ENCODE data around the gene SHC3. TPM values are rescaled to one million over a fixed set of nuclear protein-coding genes. Genes with fewer than 3 reads are reported as not detected.
A peak's percentile ranks its signal among the peaks of the same experiment; 100 is the strongest.

The SHC3 gene
- total RNA-seq, 8 experiments from 2014 or later, result 4.6 to 40.7 (median 10.7) TPM

DNA sequence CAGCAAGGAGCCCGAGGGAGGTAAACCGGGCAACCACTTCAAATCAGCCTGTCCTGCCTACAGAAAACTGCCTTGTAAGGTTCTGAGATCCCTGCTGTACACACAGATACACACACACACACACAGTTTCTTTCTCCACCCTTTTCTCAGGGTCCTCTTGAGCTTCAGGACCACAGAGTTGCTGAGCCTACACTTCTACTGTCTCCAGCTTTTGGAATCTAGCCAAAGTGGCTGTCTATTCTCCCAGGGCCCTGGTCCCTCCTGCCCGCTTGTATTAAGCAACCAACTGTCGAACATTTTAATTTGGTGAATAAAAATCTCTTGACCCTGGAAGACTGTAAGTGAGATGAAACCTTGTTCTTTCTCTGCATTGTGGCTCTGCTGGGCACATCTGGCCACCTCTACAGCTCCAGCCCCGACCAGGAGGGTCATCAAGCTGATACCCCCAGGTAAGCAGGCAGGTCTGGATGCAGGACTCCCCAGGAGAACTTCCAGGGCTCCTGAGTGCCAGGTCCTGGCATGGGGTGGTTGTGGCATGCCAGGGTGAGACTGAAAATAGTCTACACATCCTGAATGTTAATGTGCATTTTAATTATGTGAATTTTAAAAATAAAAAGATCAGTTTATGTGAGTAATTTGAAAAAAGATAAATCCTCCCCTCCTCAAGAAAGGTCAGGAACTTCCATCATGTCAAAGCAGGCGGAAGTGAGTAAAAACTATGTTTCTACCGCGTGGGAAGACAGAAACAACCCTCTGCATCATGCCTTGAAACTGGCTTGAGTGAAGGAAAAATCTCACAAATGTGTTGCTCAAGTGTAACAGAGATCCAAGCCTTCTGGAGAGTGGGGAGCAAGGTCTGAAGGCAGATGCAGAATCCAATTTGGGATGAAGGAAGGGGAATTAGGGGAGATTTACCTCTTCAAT, 202.4 kb downstream of the SHC3 start:
- in situ Hi-C loops (cut with MboI; ENCODE audit: low pct_unique_long_range_greater_than_20kb in 2 of 9, low sequenced_read_pairs in 9 of 9, unreplicated experiment in 9 of 9), result loop anchor here in 4 of 9 experiments (25.0 kb wide), 4 partner anchors 139 to 1289 kb away; no protein-coding TSS in a partner anchor
- ATAC-seq (replicated peaks in 6 of 8), result peak in 2 of 8 experiments; percentile 11 to 55
- 28 to 100% (median 77%) methylated on average over 2 to 6 of the region's 8 CpGs for WGBS, 10 experiments

GRCh38 chr9:88974641-88975040, 204.0 kb downstream of the SHC3 start:
- in situ Hi-C loops (cut with MboI; ENCODE audit: low pct_unique_long_range_greater_than_20kb in 2 of 9, low sequenced_read_pairs in 9 of 9, unreplicated experiment in 9 of 9), result loop anchor here in 4 of 9 experiments (25.0 kb wide), 4 partner anchors 137 to 1287 kb away; no protein-coding TSS in a partner anchor
- Histone ChIP-seq H3K27ac (no peak overlapping the region), H3K4me3 (no peak overlapping the region), H3K4me1 (replicated peaks in 1 of 2) (peaks cover 2 to 4% of the 10 kb centered on the region in 2 donors)
- ATAC-seq (replicated peaks in 6 of 8), result no peak
- 32 to 100% (median 80%) methylated on average over 1 to 6 of the region's 7 CpGs; no CpG with 5 or more reads in 6 of the 10 experiments for WGBS, 10 experiments

More for the DNA sequence above, 202.4 kb downstream of the SHC3 start:
- no peak overlapping the region for H3K4me3 ChIP-seq
- H3K27ac ChIP-seq, result no peak overlapping the region
- H3K4me1 ChIP-seq (replicated peaks in 1 of 2), result peaks cover 0 to 4% of the 10 kb centered on the region in 2 donors

- no peak for ATAC-seq (replicated peaks in 6 of 8)
- no peak overlapping the region for H3K27ac ChIP-seq
- H3K4me1 ChIP-seq (replicated peaks in 1 of 2), result peaks cover 2 to 4% of the 10 kb centered on the region in 2 donors
- WGBS, 10 experiments, result 79 to 100% (median 94%) methylated on average over 2 to 12 of the region's 12 CpGs; no CpG with 5 or more reads in 2 of the 10 experiments
- in situ Hi-C loops (cut with MboI; ENCODE audit: low pct_unique_long_range_greater_than_20kb in 2 of 9, low sequenced_read_pairs in 9 of 9, unreplicated experiment in 9 of 9), result no loop called here
- H3K4me3 ChIP-seq, result no peak overlapping the region
Measured at GRCh38 chr9:88973281-88974045, 205.2 kb downstream of the SHC3 start.

GRCh38 chr9:88972401-88972800, 206.2 kb downstream of the SHC3 start:
- no peak for ATAC-seq (replicated peaks in 6 of 8)

GRCh38 chr9:88971131-88971960, 207.3 kb downstream of the SHC3 start:
- Histone ChIP-seq H3K27ac (peak overlapping the region in 1 of 2 donors; percentile 56), H3K4me3 (no peak overlapping the region), H3K4me1 (replicated peaks in 1 of 2) (peaks cover 2 to 4% of the 10 kb centered on the region in 2 donors)
- in situ Hi-C loops (cut with MboI; ENCODE audit: low pct_unique_long_range_greater_than_20kb in 2 of 9, low sequenced_read_pairs in 9 of 9, unreplicated experiment in 9 of 9), result no loop called here
- 20 to 100% (median 78%) methylated on average over 2 to 15 of the region's 23 CpGs; no CpG with 5 or more reads in 2 of the 10 experiments for WGBS, 10 experiments
- peak in 5 of 8 experiments; percentile 57 to 99 (median 96) for ATAC-seq (replicated peaks in 6 of 8)

More at GRCh38 chr9:88972401-88972800, 206.2 kb downstream of the SHC3 start:
- 55 to 100% (median 79%) methylated on average over 1 to 4 of the region's 4 CpGs; no CpG with 5 or more reads in 3 of the 10 experiments for WGBS, 10 experiments
- Histone ChIP-seq H3K4me3 (no peak overlapping the region), H3K27ac (no peak overlapping the region), H3K4me1 (replicated peaks in 1 of 2) (peaks cover 2 to 4% of the 10 kb centered on the region in 2 donors)
- in situ Hi-C loops (cut with MboI; ENCODE audit: low pct_unique_long_range_greater_than_20kb in 2 of 9, low sequenced_read_pairs in 9 of 9, unreplicated experiment in 9 of 9), result no loop called here

- Histone ChIP-seq H3K4me1 (replicated peaks in 1 of 2) (peaks cover 2 to 4% of the 10 kb centered on the region in 2 donors), H3K4me3 (no peak overlapping the region), H3K27ac (no peak overlapping the region)
- WGBS, 10 experiments, result 7 to 100% (median 76%) methylated on average over 1 to 6 of the region's 8 CpGs; no CpG with 5 or more reads in 1 of the 10 experiments
- in situ Hi-C loops (cut with MboI; ENCODE audit: low pct_unique_long_range_greater_than_20kb in 2 of 9, low sequenced_read_pairs in 9 of 9, unreplicated experiment in 9 of 9), result no loop called here
- ATAC-seq (replicated peaks in 6 of 8), result no peak
Measured at GRCh38 chr9:88969646-88970373, 208.8 kb downstream of the SHC3 start.

DNA sequence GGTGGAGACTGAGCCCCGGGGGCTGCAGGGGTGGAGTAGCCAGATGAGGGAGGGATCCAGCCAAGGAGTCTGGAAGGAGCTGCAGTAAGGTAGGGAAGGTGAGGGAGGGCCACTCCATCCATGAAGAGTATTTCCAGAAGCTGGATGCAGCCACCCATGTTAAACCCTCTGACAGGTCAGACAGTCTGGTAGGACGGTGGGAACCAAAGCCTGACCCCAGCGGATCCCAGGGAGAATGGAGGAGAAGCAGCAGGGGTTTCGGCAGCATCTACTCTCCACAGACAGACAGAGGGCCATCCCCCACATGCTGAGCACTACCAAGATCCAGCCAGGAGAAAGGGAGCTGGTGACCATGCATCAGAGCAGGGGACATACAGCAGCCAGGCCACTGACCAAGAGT, 209.8 kb downstream of the SHC3 start:
- peaks cover 2 to 4% of the 10 kb centered on the region in 2 donors for H3K4me1 ChIP-seq (replicated peaks in 1 of 2)
- no peak overlapping the region for H3K27ac ChIP-seq
- no peak for ATAC-seq (replicated peaks in 6 of 8)
- in situ Hi-C loops (cut with MboI; ENCODE audit: low pct_unique_long_range_greater_than_20kb in 2 of 9, low sequenced_read_pairs in 9 of 9, unreplicated experiment in 9 of 9), result no loop called here
- WGBS, 10 experiments, result 50 to 93% (median 67%) methylated on average over 1 to 4 of the region's 4 CpGs; no CpG with 5 or more reads in 5 of the 10 experiments
- no peak overlapping the region for H3K4me3 ChIP-seq

DNA sequence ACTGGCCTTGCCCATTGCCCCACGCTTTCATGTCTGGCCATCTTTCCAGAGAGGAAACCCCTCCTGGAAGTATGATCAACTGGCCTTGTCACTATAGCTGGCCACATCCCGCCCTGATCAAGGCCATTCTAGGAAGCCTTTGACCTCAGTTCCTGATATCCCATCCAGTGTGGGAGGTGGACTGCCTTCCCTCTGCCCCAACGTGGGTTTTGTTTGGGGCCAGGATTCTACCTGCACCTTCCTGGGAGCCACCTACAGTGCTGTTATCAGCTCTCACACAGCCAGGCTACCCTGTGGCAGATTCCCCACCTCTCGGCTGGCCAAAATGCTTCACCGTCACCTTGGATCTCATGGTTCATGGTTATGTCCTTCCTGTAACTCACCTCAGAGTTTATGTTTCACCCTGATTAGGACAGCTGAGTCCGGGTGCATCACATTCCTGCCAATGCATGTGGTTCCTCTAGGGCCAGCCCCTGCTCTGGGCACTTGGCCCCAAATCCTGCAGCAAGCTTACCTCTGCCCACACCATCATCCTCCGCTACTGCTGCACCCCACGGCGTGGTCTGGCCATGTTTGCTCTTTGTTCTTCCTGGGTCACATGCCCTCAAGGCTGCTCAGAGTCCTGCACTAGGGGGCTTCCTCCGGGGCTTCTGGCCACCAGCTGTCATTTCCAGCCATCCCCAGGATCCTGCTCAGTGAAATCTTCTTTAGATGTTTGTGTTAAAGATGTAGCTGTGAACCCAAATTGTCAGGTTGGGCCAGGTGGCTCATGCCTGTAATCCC, 211.5 kb downstream of the SHC3 start:
- no peak overlapping the region for H3K4me3 ChIP-seq
- peaks cover 2 to 4% of the 10 kb centered on the region in 2 donors for H3K4me1 ChIP-seq (replicated peaks in 1 of 2)
- in situ Hi-C loops (cut with MboI; ENCODE audit: low pct_unique_long_range_greater_than_20kb in 2 of 9, low sequenced_read_pairs in 9 of 9, unreplicated experiment in 9 of 9), result no loop called here
- ATAC-seq (replicated peaks in 6 of 8), result no peak
- no peak overlapping the region for H3K27ac ChIP-seq
- 66 to 100% (median 89%) methylated on average over 2 to 6 of the region's 10 CpGs; no CpG with 5 or more reads in 2 of the 10 experiments for WGBS, 10 experiments

- no peak for ATAC-seq (replicated peaks in 6 of 8)
- WGBS, 10 experiments, result 60 to 100% (median 86%) methylated on average over 1 to 5 of the region's 8 CpGs; no CpG with 5 or more reads in 1 of the 10 experiments
- H3K4me3 ChIP-seq, result no peak overlapping the region
- no peaks in the 10 kb centered on the region for H3K4me1 ChIP-seq (replicated peaks in 1 of 2)
- H3K27ac ChIP-seq, result no peak overlapping the region
- in situ Hi-C loops (cut with MboI; ENCODE audit: low pct_unique_long_range_greater_than_20kb in 2 of 9, low sequenced_read_pairs in 9 of 9, unreplicated experiment in 9 of 9), result no loop called here
Measured at GRCh38 chr9:88965473-88965872, 213.1 kb downstream of the SHC3 start.

DNA sequence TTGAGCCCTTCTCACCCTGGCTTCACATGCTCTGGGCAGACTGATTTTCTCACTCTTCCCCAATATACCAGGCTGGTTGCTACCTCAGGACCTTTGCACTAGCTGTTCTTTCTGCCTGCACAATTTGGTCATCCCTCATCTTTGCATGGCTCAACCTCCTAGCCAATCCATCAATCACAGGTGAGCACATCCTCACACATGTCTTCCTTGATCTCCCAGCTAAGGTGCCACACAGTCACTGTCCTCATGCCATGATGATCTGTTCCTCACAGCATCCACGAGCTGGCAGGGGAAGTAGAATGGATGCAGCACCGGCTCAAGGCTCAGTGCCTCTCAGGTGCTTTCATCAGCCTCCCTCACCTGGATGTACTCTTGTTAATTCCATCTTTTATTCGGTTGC, 218.0 kb downstream of the SHC3 start:
- in situ Hi-C loops (cut with MboI; ENCODE audit: low pct_unique_long_range_greater_than_20kb in 2 of 9, low sequenced_read_pairs in 9 of 9, unreplicated experiment in 9 of 9), result no loop called here
- WGBS, 10 experiments, result 17 to 100% (median 81%) methylated on average over 1 to 3 of the region's 3 CpGs; no CpG with 5 or more reads in 2 of the 10 experiments
- ATAC-seq (replicated peaks in 6 of 8), result no peak

More for the DNA sequence above, 218.0 kb downstream of the SHC3 start:
- Histone ChIP-seq H3K4me3 (no peak overlapping the region), H3K27ac (no peak overlapping the region), H3K4me1 (replicated peaks in 1 of 2) (no peaks in the 10 kb centered on the region)

Data from motor neuron (in vitro differentiated cells).